NT2/D1 (cell line): ENCODE measurements around the gene HSD3B1.

Experiments
- SUZ12 ChIP-seq: IDR thresholded peaks from 2 replicates; pipeline ENCODE4 v1.6.1; 2011; ENCODE audit not compliant: insufficient read length, insufficient read depth; ENCODE audit errors: extremely low read depth
- YY1 ChIP-seq: IDR thresholded peaks from 2 replicates; pipeline ENCODE4 v1.6.1; 2011; ENCODE audit not compliant: insufficient read length, insufficient read depth
- ZNF274 ChIP-seq: IDR thresholded peaks from 2 replicates; pipeline ENCODE4 v1.6.1; 2011; ENCODE audit warnings: mild to moderate bottlenecking, low read depth, low read length

DNA sequence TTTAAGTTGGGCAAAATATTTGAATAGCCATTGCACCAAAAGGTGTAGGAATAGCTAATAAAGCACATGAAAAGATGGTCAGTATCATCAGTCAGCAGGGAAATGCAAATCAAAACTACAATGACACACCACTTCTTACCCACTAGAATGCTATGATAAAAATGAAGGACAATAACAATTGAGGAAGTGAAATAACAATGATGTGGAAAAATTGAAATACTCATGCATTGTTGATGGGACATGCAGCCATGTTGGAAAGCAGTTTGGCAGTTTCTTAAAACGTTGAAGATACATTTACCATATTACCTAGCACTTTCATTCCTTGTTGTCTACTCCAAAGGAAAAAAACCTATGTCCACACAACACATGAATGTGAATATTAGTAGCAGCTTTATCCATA, 28.4 kb downstream of the HSD3B1 start:
- TF ChIP-seq ZNF274 (no peak), YY1 (no peak), SUZ12 (no peak)
